NCI-H2081 treated with DMSO at 0.1 percent for 48 hours (cell line): ENCODE measurements around the gene GBP4.

Experiments
- DNase-seq: peaks from one replicate; lab custom pipeline; 2025; lab: John Stamatoyannopoulos, UW

GBP4 gene

DNA sequence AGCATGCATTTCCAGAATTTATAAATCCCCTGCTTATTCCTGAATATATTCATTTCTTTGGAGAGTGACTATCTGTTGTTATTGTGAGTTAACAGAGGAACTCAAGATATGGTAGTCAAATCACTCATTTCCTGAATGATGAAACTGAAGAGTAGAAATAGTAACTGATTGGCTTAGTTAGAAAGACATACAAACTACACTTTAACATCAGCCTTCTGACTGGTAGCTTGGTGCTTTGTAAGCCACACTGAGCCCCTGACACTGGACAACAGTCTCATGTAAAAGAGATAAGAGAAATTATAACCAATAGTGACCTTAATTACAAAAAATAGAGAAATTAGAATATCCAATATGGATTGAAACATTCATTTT lies 27.7 kb downstream of the GBP4 start:
- no peak for DNase-seq

DNA sequence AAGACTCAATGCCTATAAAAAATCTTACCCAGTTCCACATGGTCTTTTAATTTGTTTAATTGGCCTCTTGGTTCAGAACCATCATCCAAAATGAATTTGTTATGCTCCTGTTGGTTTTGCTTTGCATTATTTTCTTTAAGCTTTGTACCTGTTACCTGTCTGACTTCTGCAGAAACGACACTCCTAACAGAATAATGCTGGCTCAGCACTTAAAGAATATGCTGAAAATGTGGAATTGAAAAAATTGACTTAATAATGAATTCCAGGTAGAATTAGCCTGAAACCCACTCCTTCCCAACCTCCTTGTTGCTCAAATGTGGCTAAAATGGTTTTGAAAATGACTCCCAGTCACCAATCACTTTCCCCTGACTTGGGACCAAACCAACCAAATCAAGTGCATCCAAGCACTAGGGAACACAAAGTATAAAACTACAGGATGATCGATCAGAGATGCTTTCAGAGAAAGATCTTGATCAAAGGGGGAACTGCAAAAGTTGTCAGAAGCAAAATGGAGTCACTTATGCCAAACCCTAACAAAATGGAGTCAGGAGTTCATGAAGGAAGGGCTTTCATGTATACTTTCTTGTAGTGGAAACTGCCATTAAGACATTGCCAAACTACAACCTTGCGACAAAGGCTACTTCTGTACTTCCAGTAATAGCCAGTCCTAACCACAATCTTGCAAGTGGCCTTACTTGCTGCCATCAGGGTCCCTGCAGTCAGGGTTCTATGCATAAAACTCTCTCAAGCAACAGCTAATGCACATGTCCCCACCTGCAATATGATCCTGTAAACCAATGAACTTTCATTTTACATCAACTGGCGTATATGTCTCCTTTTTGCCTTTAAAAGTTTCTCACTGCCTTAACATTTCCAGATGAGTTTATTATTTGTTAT lies 28.3 kb downstream of the GBP4 start:
- no peak for DNase-seq

DNA sequence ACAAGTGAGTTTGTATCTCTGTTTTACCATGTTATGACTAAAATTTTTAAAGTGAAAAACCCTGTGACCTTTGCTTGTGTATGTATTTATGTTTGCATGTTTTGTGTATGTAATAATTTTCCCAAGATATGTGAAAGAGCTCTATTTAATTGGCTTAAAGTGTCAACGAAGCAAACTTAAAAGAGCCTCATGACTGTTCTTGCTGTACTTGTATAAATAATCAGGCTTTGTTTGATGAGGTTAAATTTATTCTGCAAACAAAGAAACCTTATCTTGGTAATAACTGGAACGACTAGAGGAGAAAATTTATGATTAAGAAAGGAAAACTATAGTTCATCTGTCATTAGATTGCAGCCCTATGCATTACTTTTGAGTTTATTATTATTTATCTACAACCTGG lies 29.6 kb downstream of the GBP4 start:
- no peak for DNase-seq

DNA sequence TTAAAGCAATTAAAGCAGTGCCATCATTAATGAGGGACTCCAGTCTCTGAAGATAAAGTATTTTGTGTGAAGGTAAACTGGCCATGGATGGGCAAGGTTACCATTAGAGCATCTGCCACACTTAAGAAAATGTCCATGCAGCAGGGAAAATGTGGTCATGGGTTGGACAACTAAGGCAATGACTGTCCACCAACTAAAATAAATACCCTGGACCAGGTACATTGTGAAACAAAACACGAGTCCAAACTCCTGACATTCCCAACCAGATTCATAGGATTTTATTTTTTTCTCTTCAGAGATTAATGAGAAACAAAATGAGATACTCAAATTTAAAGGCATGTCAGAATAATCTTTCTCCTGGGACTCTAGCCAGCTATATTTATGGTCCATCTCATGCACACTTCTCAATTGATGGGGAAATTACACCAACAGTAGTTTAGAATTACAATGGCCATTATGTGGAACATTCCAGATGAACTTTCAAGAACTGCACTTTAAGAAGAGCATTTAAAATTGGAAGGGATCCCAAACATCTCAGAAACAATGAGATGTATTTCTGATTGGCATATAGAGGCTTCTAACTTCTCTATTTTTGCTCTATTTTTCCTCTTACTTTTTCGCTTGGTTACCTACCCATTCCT lies 31.0 kb downstream of the GBP4 start:
- DNase-seq, result no peak

DNA sequence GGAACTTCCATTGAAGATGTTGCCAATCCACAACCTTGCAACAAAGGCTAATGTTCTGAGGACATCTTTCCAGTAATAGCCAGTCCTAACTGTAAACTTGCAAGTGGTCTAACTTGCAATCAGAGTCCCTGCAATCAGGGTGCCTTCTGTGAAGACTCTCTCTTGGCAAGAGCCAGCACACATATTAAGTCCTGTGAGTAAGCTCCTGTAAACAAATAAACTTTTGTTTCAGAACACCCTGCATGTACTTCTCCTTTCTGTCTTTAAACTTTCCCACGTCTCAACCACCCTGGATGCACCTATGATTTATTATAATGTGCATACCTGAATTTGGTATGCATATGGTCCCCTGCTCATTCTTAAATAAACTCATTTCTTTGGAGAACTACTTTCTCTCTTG lies 32.0 kb downstream of the GBP4 start:
- DNase-seq, result no peak

DNA sequence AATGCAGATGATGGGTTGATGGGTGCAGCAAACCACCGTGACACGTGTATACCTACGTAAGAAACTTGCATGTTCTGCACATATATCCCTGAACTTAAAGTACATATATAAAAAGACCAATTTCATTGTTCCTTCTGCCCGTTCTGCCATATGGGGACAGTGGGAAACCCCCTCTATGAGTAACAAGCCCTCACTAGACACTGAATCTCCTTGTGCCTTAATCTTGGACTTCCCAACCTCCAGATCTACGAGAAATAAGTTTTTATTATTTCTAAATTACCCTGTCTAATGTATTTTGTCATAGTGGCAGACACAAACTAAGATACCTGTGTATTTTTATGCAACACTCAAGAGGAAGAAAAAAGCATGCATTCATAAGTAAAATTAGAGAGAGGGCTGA lies 32.9 kb downstream of the GBP4 start:
- DNase-seq, result no peak

DNA sequence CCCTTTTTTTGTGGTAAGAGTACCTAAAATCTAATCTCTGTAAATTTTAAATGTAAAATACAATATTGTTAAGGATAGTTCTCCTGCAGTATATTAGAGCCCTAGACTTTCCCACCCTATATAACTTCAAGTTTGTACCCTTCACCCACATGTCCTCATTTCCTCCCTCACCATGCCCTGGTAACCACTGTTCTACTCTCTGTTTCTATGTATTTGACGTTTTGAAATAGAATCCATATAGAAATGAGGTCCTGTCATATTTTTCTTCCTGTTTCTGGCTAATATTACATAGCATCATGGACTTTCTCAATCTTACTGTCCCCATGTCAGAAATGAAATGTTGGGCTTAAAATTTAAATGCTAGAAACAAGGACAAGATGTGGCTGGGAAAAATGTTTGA lies 47.7 kb downstream of the GBP4 start:
- no peak for DNase-seq

DNA sequence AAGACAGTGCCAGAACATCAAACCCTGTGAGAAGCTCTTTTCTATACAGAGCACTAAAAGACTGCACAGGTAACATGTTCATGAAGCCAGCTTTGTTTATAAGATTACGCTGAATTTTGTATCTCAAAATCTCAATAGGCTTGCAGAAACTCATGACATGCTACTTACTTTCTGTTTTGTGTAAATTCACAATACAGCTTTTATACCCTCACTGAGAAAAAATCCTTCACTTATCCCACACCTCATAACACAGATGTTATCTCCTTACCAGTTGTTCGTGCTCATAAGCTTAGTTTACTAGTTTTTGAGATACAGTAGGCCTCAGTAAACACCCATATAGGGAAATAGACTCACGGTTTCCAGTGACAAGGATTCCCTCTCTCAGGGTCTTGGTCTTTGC lies 48.8 kb downstream of the GBP4 start:
- no peak for DNase-seq

DNA sequence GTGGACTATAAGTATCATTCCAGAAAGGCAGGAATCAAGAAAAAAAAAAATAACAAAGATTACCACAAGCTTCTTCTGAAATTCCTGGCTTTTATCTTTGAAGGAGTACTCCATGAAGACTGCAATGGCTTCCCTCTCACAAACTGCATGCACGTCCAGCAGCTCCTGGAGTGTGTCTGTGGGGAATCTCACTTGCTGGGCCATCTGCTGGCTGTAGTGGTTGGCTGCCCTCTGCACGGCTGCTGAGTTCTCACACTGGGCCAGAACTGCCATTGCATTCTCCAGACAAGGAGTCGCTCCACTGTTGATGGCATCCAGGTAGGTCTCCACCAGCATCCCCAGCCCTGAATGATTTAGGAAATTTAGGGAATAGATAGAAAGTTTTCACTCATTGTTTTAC lies 49.5 kb downstream of the GBP4 start:
- DNase-seq, result no peak

DNA sequence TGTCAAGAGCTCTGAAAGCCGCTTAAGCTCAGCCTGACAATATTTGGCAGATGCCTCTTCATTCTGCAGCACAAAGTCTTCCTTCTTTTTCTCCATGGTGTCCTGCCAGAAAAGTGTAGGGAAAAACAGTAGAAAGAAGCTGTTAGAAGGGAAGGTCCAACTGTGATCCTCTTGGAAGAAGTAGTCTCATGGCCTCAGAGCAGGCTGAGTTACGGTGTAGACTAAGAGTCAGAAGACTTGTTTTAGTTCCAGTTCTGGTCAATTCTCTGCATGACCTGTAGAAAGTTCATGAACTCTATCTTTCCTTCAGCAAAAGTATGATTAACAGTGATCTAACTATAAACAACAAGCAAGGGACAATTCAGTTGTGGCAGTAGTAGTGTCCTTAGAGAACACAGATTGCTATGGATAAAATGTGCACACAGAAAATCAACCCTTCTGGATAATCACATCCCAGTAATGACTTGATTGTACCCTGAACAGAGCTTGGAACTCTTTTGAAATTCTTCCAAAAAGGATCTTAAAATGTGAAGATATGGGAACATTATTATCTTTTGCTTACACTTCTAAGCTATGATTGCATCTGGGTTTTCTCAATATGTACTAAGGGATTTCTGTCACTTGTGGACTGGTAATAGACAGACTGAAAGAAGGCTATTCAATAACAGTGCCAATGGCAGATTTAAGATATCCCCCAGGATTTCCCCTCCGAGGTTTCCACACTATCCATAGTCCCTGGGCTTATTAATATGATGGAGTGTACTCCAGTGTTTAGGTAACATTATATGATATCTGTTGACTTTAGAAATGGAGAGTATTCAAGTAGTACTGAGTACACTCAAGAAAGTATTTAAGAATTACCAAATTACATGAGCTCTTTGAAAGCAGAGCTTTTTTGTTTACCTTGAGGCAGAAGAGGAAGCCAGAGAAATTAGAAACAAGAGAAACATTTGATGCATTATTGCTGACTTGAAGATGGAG lies 50.8 kb downstream of the GBP4 start:
- DNase-seq, result no peak

DNA sequence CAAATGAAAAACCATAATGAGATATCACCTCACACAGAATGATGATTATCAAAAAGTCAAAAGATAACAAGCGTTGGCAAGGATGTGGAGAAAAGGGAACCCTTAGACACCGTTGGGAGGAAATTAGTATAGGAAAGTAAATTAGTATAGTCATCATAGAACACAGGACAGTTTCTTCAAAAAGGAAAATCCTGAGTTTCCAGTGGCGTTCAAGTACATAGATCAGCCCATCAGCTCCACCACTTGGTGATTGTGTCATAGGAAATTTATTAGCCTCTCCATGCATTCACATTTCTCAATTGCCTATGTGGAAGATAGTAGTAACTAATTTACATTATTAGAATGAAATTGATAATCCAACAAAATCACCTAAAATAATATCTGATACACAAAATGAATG lies 52.0 kb downstream of the GBP4 start:
- DNase-seq, result no peak

DNA sequence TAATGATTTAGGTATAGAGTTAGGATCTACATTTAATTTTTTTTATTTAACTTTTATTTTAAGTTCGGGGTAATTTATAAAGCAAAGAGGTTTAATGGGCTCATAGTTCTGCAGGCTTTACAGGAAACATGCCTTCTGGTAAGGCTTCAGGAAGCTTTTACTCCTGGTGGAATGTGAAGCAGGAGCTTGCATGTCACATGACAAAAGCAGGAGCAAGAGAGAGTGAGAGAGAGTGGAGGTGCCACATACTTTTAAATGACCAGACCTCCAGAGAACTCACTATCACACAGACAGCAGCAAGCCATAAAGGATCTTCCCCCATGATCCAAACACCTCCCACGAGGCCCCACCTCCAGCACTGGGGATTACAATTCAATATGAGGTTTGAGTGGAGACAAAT lies 55.3 kb downstream of the GBP4 start:
- no peak for DNase-seq

DNA sequence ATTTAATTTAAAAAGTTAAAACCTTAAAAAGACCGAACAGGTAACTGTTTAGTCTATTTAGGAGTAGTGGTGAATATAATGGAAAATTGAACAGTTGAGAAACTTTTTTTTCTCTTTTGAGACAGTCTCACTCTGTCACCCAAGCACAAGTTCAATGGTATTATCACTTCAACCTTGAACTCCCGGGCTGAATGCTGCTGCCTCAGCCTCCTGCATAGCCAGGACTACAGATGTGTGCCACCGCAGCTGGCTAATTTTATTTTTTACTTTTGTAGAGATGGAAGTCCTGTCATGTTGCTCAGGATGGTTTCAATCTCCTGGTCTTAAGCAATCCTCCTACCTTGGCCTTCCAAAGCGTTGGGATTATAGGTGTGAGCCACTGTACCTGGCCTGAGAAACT lies 56.6 kb downstream of the GBP4 start:
- no peak for DNase-seq

DNA sequence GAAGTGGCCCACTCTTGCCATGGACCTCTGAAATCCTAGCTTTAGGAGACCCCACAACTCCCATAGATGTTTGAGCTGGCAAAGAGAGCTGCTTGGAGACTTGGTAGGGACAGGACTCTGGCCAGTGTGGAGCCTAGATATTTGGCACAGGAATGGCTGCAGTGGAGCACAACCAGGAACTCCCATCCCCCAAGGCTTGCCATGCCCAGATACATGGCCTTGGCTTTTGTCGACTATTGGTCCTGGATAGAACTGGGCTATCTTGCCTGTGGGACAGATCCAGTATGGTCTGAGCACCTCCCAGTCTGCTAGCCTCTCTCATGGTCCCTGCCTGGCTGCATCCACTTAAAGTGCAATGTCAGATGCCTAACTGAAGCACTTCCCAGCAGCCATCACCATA lies 65.0 kb downstream of the GBP4 start:
- DNase-seq, result no peak
